HUDEP-2 (cell line): ENCODE results near the gene CIC.

Experiments used
- DNase-seq, 76 experiments: peaks; one replicate each; lab custom pipeline; 2025; ENCODE audit not compliant: unreplicated experiment in 76 of 76; lab: John Stamatoyannopoulos, UW

The CIC gene

DNA sequence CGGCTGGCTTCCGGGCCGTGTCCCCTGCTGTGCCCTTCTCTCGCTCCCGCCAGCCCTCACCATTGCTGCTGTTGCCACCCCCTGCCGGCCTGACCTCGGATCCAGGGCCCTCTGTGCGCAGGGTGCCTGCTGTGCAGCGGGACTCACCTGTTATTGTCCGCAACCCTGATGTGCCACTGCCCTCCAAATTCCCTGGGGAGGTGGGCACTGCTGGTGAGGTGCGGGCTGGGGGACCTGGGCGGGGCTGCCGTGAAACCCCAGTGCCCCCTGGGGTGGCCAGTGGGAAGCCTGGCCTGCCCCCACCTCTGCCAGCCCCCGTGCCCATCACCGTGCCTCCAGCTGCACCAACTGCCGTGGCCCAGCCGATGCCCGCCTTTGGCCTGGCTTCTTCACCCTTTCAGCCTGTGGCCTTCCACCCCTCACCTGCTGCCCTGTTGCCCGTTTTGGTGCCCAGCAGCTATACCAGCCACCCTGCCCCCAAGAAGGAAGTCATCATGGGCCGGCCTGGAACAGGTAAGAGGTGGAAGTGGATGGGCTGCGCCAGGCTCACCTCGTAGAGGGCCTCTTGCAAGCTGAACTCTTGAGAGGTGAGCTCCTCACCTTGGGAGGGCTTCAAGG lies 5.1 kb downstream of the CIC start:
- DNase-seq = no peak

- DNase-seq = no peak
Measured at GRCh38 chr19:42275103-42275502, 6.1 kb downstream of the CIC start.

- DNase-seq = no peak
Measured at GRCh38 chr19:42275517-42275916, 6.5 kb downstream of the CIC start.

- no peak for DNase-seq
Measured at GRCh38 chr19:42276284-42276683, 7.2 kb downstream of the CIC start.

DNA sequence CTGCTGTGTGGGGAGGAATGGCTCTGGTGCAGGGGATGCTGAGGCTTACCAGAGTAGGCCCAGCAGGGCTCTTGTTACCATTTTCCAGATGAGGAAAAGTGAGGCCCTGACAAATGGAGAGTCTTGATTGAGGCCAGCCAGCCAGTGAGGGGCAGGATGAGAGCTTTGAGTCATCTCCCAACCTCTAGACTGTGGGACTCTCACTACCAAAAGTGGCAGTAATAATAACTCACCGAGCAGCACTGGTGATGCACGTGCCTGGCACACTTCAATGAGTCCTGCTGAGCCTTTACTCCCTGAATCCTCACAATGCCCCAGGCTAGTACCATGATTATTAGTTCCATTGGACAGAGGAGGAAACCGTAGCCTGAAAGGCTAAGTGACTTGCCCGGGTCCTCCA lies 7.8 kb downstream of the CIC start:
- DNase-seq = no peak

GRCh38 chr19:42277821-42278451 lies 8.9 kb downstream of the CIC start:
- DNase-seq = no peak

DNA sequence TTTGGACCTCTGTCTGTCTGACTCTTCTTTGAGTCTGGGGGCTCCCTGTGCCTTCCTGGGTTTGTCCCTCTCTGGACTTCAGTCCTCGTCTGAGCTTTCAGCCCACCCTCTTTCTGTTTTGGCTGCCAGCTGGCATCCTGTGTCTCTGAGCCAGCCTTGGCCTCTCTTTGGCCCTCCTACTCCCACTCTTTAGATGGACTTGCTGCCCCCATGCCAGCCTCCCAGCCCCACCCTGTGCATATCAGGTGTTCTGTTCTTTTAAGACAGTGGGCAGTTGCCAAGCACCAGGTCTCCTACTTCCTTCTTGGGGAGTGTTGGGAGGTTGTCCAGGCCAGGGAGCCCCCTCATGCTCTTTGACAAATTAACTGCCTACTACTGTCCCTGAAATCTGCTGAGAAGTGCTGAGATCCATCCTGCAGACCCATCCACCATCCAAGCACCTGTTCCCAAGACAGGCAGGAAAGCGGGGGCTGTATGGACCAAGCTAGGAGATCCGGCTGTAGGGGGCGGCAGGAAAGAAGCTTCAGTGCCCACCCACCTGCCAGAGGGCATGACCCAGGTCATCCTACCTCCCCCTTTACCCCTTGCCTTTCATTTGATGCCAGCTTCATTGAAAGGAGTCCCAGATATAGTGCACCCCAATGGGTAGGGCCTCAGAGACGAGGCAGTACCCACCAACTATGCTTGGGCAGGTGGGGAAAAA lies 9.6 kb downstream of the CIC start:
- DNase-seq = no peak

DNA sequence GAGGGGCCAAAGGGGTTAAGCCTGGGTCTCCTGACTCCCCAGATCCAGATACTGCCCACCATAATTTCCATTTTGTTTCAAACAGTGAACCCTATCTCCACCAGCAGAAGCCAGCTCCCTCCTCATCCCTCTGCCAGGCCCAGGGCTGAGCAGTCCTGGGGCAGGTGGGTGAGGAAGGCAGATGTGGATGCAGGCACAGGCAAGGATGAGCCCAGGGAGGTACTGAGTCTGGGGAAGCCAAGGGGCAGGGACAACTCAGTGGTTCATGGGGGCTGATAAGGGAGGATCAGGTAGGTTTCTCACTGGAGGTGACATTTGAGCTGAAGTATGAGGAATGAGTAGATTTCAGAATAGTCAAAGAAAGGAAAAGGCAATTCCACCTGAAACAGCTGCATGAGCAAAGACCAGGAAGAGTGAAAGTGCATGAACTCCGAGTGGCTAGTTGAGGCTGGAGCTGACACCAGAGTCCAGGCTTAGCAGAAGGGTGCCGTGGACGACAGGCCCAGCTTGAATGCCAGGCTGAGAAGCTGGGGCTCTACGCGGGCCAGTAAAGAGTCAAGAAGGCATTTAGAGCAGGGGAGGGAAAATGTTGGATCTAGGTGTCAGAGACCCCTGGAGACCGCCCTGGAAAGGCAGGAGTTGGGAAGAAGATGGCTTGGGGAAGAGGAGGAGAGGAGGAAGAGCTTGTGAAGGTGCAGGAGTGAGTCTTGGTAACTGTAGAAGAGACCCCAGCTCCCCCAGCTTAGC lies 10.3 kb downstream of the CIC start:
- DNase-seq = peak in 3 of 76 experiments; percentile 57 to 68 (median 65)

DNA sequence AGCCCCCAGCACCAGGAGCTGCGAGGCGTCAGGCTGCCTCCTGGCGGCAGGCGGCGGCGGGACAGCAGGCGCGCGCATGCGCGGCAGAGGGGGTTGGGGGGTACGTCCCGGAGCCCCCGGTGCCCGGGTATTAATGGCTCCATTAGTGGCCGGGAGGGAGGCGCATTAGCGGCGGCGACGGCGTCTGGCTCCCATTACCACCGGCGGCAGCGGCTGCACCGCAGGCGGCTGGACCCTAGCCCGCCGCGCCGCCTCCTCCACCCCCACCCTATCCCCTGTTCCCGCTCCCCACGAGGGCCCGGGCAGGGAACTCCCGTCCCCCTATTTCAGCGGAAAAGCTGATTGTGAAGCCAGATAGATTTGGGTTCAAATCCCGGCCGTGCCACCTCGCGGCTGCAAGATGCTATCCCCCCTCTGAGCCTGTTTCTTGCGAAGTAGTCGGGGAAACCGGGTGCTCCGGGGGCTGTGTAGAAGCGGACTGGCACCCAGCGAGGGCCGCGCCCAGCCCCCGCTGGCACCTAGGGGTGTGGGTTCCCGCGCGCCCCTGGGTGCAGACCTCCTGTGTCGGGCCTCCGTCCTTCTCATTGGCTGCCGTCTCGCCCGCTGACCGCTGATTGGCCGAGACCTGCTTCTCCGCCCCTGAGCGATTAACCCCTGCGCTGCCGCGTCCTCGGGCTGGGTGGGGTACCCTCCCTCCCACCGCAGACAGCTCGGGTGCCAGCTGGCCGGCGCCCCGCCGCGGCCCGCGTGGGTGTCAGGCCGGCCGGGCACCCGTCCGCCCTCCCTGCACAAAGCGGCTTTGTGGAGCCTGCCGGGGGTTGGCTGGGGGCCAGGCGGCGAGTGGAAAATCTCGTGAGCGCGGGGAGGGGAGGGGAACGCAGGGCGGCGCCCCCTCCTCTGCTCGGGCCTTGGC lies 11.1 kb downstream of the CIC start:
- peak; percentile 57 to 99 (median 98) for DNase-seq

- peak in 3 of 76 experiments; percentile 68 to 79 (median 74) for DNase-seq
Measured at GRCh38 chr19:42280815-42281145, 11.7 kb downstream of the CIC start.

GRCh38 chr19:42281146-42281826 lies 12.2 kb downstream of the CIC start:
- DNase-seq = peak in 71 of 76 experiments; percentile 21 to 87 (median 73)

DNA sequence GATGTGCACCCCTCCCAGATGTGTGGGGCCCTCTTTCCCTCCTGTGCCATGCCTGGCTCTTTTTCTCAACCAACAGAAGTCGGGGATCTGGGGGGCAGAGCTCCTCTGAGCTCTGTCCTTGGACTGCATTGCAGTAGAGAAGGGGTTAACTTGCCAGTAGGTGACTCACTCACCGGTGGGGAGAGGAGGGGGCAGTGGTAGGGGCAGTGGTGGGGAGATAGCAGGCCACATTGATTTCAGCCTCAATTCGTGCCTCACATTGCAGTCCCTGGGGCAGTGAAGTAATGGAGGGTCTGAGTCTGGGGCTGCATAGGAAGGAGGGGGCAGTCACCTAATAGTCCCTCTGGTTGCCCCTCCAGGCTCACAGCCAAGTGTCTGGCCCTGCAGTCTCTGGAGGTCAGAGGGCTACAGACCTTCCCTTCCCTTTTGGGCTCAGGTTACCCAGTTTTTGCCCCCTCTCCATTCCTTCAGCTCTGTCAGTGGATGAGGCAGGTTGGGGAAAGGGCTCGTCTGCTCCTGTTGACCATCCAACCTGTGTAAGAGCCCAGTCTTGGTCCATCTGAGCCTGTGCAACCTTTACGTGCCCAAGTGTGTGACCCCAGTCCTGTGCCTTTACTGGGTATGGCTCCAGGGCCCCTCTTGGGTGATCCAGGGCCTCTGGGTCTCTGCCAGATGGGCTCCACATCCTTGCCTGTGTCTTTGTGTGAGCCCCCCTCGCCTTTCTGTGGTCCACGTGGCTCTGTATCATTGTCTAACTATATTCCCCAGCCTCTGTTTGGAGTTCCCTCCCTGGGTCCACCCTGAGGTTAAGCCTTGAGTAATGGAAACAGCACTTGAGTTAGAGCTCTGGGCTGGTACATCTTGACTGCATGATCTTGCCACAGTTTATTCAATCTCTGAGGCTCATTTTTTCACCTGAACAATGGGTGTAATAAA lies 13.0 kb downstream of the CIC start:
- peak in 55 of 76 experiments; percentile 21 to 82 (median 68) for DNase-seq

DNA sequence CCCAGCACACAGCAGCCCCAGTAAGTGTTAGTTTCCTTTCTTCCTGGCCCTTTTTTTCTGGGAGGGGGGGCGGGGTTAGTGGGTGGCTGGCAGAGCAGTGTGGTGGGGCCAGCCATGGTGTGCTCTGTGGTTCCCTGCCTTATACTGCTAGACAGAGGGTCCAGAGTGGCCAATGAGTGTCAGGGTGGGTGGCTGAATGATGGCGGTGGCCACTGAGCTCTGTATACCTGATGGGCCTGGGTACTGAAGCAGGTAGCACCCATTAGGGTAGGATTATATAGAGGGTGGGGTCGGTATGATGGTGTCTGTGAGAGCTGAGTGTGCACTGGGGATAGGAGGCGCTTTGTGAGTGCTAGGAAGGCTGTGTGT lies 13.8 kb downstream of the CIC start:
- peak in 6 of 76 experiments; percentile 18 to 80 (median 44) for DNase-seq

DNA sequence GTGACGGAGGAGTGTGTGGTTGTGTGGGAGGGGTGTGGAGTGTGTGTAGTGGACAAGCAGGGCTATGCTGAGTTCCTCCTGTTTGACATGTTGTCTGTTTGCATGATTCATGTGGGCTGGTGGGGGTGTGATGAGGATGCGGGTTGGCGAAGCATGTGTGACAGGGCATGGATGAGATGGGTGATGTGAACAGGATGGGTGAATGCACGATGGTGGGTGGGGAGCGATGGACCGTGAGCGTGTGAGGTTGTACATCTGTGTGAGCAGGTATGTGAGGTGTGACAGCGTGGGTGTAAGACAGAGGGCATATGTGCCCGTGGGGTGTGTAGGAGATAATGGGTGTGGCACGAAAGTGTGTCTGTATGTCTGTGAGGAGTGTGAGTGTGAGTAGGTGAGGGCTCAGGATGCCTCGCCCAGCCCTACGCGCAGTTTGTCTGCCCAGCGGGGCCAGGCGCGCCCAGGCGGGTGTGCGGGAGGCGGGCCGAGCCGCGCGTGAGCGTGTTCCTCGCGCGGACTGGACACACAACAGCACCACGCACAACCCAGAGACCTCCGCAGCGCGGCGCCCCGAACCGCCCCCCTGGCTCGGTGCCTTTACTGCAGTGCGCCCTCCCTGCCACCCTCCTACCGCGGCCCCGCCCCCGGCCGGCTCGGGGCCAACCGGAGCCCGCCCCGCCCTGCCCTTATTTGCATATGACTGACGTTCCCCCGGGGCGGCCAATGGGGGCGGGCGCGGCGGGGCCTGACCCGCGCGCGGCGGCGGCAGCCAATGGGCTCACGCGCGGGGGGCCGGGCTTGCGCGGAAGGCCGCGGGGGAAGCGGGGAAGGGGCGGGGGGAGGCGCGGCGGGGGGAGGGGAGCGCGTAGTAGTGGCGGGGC lies 14.4 kb downstream of the CIC start:
- DNase-seq = peak in 75 of 76 experiments; percentile 67 to 99 (median 97)

GRCh38 chr19:42284066-42284501 lies 15.0 kb downstream of the CIC start:
- peak in 72 of 76 experiments; percentile 19 to 97 (median 82) for DNase-seq

DNA sequence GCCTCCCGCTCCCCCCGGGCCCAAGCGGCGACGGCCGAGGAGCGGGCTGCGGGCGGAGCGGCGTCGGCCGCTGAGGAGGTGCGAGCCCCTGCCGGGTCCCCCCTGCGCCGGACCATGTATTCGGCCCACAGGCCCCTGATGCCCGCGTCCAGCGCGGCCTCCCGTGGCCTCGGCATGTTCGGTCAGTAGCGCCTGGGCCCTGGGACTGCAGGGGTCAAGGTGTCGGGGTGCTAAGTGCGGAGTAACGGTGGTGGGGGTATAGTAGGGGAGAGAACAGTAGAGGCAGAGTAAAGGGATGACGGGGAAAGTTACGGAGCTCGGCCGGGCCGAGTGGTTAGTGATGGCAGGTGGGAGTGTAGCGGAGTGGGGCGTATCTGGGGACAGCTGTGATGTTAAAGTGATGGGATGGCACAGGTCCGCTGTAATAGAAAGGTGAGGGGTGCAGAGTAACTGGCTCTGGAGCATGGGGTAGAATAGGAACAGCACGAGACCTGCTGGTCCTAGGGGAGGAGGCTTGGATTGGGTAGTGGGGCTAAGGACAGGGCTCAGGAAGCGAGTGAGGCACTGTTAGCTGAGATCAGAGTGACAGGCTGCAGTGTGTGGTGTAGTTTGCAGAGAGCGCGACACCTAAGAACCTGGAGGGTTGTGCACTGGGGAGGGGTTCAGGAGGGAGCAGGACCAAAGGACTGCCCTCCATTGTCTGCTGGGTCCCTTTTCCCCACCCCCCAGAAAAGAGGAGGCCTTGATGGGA lies 15.7 kb downstream of the CIC start:
- DNase-seq = peak in 2 of 76 experiments; percentile 20 to 32

GRCh38 chr19:42285541-42285941 lies 16.5 kb downstream of the CIC start:
- no peak for DNase-seq
